NCI-H2107 (cell line): ENCODE results near the gene TPRN.
"Not testable (repeated sequence)": the region's sequence is repeated elsewhere in the genome, so short reads cannot be mapped to it uniquely, and the experiment has no call there.

Experiments
- DNase-seq: peaks from one replicate; lab custom pipeline; 2025; lab: John Stamatoyannopoulos, UW

The TPRN gene

GRCh38 chr9:137200311-137201204 is at the start of gene TPRN:
Gene TPRN (minus strand): TSS chr9:137200741. CDS start chr9:137200711, 30 bp downstream.
- peak; percentile 97 for DNase-seq

- no peak for DNase-seq
Measured at GRCh38 chr9:137247916-137248175, 47.3 kb upstream of the TPRN start.

- DNase-seq: peak; percentile 68
Measured at GRCh38 chr9:137247135-137247915, 46.8 kb upstream of the TPRN start.

GRCh38 chr9:137245450-137246421 is 45.2 kb upstream of the TPRN start:
- no peak for DNase-seq

GRCh38 chr9:137244486-137245449 is 44.2 kb upstream of the TPRN start:
- DNase-seq: peak; percentile 46

- DNase-seq: no peak
Measured at GRCh38 chr9:137243626-137244485, 43.3 kb upstream of the TPRN start.

GRCh38 chr9:137243266-137243625 is 42.7 kb upstream of the TPRN start:
- DNase-seq: not testable (repeated sequence)

- no peak for DNase-seq
Measured at GRCh38 chr9:137242269-137243203, 42.0 kb upstream of the TPRN start.

GRCh38 chr9:137241490-137242268 is 41.1 kb upstream of the TPRN start:
- no peak for DNase-seq

GRCh38 chr9:137240841-137241489 is 40.4 kb upstream of the TPRN start, which contains the start of gene TUBB4B:
Gene TUBB4B (plus strand): TSS chr9:137241287. CDS start chr9:137241361, 74 bp downstream.
- DNase-seq: peak; percentile 100

- DNase-seq: peak; percentile 80
Measured at GRCh38 chr9:137240318-137240840, 39.8 kb upstream of the TPRN start.

- not testable (repeated sequence) for DNase-seq
Measured at GRCh38 chr9:137239541-137240200, 39.1 kb upstream of the TPRN start.

- peak; percentile 79 for DNase-seq
Measured at GRCh38 chr9:137237759-137238726, 37.5 kb upstream of the TPRN start.

- DNase-seq: peak; percentile 75
Measured at GRCh38 chr9:137236936-137237421, 36.4 kb upstream of the TPRN start.
